Stimulated activated CD8-positive, alpha-beta memory T cell treated with anti-CD3 and anti-CD28 coated beads, Interleukin-7, amount 100 ng/mL, for 24 hours (primary cell): ENCODE measurements around the gene SPOUT1.

Source experiments
- DNase-seq: peaks from one replicate; pipeline ENCODE4 v3.0.0-alpha.2; 2020; ENCODE audit warnings: low read depth

SPOUT1 gene

DNA sequence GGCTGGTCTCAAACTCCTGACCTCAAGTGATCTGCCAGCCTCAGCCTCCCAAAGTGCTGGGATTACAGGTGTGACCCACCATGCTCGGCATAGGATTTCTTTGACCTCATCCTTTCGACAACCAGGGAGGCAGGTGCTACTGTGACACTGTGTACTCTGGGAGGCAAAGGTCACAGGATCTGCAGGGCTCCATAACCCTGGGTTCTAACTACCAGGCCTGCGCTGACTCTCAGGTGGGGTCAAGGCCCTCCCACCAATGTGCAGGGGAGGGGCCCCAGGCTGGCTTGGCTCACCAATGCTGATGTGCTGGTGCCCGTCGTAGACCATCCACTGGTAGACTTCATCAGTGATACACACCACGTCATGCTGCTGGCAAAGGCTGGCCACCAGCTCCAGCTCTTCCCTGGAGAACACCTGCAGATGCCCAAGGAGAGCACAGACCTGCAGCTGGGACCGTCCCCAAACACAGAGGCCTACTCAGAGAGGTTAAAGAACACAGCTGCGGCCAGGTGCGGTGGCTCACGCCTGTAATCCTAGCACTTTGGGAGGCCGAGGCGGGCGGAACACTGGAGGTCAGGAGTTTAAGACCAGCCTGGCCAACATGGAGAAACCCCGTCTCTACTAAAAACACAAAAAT lies 7.0 kb upstream of the SPOUT1 start:
- DNase-seq, result no peak

DNA sequence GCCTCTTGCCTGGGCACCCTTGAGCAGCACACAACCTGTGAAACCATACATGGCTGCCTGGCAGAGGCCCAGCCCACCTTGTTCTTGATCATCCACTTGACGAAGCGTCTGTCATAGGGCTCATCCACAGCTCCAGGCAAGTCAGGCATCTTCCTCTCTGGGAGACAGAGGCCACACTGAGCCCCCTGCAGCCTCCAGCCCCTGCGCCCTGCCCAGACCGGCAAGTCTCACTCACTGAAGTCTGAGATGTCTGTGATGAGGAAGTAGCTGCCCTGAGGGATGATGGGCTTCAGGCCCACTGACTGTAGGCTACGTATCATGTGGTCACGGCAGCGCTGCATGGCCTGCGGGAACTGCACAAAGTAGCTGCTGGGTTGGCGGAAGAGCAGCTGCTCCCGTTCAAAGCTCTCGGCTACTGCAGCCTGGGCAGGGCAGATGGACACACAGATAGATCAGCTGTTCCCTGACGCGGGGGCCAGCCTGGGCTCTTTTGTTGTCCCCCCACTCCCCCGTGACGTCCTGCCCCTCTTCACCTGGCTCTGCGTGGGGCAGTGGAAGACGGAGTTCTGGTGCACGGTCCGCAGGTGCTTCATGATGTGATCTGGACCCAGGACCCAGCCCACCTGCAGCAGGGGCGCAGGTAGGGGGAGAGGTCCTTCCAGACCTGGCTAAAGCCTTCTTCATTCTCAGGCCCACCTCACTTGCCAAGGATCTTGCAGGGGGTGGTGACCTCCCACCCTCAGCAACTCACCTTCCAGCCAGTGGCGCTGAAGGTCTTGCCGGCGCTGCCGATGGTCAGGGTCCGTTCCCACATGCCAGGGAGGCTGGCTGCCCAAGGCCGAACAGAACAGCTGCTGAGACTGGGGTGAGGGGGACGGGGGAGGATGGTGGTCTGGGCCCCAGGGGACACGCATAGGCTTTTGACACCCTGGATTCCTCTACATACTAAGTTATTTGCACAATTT lies 5.9 kb upstream of the SPOUT1 start:
- no peak for DNase-seq

DNA sequence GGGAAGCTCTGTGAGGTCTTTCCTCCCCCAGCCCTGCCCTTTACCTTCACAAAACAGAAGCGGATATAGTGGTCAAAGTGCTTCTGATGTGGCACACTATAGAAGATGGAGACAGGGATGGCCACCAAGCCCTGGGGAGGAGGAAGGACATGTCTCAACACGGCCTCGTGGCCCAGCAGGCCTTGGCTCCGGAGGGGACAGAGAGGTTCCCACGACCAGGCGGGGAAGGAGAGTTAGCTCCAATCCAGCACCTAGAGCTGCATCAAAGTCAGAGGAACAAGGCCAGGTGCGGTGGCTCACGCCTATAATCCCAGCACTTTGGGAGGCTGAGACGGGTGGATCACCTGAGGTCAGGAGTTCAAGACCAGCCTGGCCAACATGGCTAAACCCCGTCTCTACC lies 4.1 kb upstream of the SPOUT1 start:
- no peak for DNase-seq

DNA sequence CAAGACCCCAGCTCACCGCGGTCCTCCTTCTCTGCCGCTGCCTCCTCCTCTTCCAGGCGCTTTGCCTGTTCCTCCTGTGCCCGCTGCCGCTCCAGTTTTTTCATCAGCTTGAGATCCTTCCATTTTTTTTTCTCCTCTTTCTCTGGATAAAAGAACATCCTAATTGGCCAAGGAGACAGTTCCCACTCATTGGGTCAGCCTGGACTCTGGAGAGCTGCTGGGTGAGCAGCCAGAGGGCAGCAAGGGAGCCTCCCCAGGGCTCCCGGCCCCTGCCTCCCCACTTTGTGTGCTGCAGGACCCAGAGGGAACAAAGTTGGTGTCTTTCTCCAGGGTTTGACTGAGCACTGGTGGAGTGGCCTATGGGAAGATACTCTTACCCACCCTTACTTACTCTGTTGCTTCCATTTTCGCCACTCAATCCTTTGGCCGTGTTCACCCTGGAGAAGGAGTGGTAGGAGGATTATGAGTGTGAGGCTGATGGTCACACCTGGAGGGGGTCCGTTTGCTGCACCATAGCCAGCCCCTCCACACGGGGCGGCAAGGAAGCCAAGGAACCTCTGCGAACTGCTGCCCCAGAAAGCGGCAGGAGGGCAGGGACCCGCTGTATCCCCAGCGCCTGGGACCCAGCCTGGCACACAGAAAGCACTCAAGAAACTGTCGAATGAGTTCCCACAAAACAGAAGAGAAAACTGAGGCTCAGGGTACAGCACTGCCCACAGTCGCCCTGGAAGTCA lies 708 bp downstream of the SPOUT1 start:
- no peak for DNase-seq

DNA sequence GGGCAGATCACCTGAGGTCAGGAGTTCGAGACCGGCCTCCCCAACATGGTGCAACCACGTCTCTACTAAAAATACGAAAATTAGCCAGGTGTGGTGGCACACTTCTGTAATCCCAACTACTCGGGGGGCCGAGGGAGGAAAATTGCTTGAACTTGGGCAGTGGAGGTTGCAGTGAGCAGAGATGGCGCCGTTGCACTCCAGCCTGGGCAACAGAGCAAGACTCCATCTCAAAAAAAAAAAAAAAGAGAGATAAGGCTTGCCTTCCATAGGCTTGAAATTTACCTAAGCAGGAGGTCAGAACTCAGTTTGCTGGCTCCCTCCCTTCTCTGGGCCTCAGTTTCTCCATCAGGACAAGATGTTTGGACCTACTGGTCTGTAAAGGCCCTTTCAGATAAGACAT lies 1.3 kb downstream of the SPOUT1 start:
- DNase-seq, result no peak

DNA sequence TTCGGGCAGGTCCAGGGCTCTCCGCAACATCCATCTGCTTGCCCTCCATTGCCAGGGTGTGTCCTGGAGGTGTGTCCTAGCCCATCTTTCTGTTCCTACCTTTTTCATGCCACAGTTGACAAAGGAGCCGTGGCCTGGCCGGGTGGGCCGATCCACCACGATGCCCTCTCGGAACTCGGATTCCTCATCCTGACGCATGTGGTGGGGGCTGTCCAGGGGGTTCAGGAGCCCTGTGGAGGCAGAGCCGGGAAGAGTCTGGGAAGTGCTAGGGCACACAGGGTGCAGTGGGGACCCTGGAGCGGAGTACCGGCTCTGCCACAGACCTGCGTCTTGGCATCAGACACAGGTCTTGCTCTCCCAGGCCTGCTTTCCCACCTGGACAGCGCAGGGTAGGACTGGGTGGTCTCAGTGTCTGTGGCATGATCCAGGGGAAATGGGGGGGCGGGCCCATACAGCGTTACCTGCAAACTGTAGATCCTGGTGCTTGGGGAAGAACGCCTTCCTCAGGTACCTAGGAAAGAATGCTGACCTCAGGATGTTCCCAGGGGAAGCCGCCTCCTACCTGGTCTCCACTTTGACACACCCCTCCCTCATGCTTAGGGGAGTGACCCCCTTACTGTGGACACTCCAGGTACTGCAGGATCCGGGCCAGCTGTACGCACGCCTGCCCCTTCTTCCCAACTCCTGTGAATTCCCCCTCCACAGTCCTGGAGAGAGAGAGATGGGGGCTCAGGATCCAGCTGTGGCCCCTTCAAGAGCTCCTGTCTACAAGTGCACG lies 3.5 kb downstream of the SPOUT1 start:
- no peak for DNase-seq

DNA sequence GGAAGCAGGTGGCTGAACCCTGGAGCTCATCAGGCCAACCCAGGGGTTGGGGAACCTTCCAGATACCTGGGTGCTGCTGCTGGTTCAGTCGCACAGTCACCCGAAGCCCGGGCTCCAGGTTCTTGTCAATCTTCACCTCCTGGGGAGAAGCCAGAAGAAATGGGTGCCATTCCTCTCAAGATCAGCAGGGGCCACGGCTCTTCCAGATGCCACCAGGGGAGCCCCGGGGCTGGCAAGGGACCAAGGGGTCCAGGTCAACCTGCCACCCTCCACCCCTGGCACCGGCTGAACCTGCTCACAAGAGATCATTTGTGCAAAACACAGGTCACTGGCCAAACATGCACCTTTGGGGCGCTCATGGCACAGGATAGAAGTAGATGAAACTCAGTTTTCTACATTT lies 4.7 kb downstream of the SPOUT1 start:
- no peak for DNase-seq

DNA sequence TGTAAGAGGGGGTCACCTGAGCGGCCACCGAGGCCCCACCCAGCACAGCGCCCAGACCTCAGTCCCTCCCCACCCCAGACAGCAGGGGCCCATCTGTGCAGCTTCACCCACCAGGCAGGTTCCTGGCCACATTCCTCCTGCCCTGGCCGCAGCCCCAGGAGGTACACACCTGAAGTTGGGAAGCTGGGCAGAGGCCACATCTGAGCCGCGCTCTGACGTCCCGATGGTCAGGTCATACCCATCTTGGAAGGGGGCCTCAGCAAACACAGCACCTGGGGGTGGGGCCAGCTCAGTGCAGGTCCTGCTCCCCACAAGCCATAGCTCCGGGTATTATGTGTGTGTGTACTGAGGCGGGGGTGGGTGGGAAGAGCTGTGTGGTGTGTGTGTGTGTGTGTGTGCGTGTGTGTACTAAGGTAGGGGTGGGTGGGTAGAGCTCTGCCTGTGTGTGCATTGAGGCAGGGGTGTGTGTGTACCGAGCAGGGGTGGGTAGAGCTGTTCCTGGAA lies 5.6 kb downstream of the SPOUT1 start:
- no peak for DNase-seq

DNA sequence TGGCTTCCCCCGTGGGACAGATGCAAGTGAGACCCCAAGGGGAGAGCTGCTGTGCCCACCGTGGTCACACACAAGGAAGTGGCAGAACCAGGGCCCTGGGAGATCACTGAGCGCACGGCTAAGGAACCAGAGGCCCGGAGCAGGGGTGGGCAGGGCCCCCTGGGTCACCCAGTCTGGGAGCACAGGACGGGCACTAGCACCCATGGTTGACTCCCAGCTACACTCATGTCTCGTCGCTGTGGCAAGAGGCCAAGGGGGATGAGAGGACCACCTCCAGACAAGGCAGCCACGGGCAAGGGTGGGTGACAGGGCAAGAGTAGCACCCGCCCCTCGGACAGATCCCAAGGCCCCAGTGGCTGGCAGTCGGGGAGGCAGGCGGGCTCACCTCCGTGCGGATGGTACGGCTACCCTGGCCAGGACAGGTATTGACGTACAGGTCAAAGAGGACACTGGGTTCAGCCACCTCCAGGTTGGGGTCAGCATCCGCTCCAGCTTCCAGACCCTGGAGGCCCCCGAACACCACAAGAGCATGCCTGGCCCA lies 6.2 kb downstream of the SPOUT1 start:
- DNase-seq, result no peak

DNA sequence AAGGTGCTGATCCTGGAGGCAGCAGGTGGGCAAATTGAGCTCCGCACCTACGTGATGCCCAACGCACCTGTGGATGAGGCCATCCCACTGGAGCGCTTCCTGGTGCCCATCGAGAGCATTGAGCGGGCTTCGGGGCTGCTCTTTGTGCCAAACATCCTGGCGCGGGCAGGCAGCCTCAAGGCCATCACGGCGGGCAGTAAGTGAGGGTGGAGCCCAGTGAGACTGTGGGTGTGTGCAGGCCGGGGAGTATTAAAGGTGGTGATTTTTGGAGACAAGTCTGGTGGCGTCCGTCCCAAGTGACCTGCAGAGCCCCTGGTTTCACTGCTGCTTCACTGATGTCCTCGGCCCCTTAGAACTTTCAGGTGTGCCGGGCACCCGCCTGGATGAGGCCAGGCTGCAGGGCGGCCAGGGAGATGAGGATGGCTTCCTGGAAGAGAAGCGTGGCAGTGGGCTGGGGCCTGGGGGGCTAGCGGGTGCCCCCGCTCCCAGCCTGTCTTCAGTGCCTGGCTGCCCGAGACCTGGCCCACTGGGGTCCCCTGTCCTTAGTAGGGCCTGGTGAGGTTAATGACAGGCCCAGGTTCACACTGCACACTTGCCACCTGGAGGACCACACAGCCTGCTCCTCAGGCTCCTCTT lies 7.1 kb downstream of the SPOUT1 start:
- no peak for DNase-seq

DNA sequence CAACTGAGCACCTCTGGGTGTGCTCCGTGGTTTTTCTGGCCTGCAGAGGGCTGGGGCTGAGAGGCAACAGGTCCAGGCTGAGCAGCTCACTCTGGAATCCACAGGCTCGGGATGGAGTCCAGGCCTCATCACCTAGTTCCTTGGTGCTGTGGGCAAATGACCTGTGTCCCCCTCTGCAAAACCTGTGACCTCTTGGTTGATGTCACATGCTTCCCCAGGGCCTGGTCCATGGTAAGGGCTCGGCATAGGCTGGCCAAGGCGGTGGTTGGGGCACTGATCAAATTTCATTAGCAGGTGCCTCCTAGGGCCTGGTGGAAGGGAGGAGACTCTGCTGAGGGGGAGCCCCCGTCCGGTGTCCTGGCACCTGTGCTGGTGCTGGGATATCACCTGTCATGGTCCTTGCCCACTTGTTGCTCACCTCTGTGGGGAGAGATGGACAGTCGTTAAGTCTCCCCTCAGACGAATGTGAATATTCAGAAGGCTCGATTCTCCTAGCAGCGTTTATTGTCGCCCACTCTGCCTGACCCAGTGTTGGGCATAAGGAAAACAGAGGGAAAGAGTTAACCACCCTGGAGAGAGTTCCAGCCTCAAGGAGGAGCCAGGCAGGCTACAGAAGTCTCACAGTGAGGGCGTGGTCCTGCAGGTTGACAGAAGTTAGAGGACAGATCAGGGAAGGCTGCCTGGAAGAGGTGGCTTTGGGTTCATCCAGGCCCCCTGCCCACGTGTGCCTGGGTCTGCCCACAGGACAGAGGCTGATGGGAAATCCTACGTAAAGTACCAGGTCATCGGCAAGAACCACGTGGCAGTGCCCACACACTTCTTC lies 7.8 kb downstream of the SPOUT1 start:
- no peak for DNase-seq

DNA sequence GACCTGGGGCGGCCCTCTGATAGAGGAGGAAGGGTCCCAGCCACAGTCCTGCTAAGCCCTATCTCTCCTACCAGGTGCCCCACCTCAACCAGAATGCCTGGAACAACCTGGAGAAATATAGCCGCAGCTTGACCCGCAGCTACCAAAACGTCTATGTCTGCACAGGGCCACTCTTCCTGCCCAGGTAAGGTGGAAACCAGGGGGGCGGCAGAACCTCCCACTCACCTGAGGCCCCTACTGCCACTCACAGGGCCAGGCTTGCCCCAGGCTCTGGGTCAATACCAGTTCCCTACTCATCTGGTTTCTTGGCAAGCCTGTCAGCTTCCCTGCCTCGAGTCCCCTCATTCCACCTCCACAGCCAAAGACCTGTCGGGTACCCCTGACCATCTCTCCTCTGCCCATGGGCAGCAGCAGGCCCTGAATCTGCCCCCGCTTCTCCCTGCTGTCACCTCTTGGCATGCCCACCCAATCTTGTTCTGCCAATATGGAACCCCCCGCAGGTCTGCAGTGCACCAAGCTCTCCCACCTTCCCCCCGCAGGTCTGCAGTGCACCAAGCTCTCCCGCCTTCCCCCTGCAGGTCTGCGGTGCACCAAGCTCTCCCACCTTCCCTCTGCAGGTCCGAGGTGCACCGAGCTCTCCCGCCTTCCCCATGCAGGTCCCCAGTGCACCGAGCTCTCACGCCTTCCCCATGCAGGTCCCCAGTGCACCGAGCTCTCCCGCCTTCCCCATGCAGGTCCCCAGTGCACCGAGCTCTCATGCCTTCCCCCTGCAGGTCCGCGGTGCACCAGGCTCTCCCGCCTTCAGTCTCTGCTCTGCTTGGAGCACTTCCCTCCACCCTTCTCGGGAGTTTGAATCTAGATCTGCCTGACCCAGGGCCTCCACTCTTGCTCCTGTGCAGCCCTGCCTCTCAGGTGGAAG lies 8.7 kb downstream of the SPOUT1 start:
- no peak for DNase-seq

DNA sequence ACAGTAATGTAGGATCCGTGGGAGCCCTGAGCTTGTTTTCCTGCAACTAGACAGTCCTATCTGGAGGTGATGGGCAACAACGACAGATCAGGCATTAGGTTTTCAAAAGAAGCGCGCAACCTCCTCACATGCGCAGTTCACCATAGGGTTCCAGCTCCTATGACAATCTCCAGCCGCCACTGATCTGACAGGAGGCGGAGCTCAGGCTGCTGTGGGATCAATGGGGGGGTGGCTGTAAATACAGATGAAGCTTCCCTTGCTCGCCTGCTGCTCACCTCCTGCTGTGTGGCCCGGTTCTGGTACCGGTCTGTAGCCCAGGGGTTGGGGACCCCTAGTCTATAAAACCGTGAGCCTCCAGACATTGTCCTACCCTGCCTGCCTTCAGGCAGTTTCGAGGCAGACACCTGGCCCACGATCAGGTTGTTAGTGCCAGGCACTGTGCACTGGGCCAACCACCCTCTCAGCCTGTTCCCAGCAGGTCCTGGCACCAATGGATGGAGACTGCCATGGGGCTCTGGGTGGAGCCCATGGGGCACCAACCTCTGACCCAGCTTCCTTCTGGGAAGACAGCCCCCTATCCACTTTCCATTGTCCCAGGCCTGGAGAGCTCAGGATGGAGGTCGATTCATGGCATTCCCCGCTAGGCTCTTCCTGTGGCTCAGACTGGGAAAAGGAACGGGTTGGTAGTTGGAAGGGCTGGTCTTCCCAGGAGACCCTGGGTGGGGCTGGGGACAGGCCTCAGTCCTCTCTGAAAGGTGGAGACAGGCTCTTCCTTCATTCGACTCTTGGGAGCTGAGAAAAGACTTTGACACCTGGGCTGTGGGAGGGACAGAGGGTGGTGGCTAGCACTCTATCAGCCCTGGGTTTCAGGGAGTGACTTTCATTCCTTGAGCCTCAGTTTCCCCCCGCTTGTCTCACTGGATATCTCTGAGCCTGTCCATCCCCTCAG lies 9.6 kb downstream of the SPOUT1 start:
- no peak for DNase-seq

DNA sequence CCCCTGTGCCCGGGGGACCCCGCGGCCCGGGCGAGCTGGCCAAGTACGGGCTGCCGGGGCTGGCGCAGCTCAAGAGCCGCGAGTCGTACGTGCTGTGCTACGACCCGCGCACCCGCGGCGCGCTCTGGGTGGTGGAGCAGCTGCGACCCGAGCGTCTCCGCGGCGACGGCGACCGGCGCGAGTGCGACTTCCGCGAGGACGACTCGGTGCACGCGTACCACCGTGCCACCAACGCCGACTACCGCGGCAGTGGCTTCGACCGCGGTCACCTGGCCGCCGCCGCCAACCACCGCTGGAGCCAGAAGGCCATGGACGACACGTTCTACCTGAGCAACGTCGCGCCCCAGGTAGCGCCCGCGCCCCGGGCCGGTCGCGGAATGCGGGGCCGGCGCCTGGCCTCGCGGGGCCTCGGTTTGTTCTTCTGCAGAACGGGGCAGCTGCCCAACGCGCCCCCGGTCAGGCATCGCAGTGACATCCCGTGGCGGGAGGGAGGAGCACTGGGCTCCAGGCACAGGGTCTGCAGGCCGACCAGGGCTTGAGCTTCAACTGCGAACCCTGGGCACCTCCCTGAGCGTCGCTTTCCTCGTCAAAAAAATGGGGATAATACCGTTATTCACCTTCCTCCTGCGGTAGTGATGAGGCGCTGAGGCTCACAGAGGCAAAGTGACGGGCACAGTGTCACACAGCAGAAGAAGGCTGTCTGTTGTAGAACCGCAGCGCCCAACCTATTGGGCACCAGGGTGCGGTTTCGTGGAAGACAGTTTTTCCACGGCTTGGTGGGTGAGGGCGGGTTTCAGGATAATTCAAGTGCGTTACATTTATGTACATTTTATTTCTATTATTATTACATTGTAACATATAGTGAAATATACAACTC lies 10.5 kb downstream of the SPOUT1 start:
- no peak for DNase-seq

DNA sequence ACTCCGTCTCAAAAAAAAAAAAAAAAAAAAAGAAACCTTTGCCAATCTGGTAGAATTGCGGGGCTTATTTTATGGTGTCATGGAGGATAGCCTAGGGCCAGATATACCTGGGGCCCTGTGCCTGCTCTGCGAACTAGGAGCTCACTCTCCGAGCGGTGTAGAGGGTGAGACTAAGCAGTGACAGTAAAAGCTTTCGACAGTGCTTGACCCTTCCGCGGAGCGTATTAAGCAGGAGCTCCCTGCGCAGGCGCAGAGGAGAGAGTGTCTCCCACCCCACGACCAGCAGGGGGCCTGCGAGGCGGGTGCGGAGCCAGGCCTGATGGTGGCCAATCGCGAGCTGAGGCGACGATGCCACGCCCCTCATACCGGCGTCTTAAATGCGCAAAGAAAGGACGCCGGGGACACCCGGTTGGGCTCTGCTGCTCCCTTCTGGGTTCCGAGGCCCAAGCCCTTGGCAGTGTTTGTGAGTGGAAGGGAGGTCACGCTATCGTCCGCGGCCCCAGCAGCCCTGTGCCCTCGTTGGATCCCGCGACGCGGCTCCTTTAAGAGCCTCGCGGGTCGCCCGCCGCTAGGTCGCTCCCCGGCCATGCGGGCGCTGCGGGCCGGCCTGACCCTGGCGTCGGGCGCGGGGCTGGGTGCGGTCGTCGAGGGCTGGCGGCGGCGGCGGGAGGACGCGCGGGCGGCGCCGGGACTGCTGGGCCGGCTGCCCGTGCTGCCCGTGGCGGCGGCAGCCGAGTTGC lies 11.3 kb downstream of the SPOUT1 start, which contains the start of gene ENDOG:
Gene ENDOG (plus strand): TSS at position 402 of the 740 bp plus-strand sequence. CDS start 185 bp downstream, at position 587.
- DNase-seq, result peak; percentile 97

DNA sequence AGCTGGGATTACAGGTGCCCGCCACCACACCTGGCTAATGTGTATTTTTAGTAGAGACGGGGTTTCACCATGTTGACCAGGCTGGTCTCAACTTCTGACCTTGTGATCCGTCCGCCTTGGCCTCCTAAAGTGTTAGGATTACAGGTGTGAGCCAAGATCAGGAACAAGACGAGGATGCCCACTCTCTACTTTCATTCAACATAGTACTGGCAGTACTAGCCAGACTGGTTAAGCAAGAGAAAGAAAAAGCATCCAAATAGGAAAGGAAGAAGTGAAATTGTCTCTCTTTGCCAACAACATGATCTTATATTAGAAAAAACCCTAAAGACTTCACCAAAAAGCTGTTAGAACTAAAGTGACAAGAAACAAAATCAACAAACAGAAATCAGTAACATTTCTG lies 18.7 kb downstream of the SPOUT1 start:
- DNase-seq, result no peak
